DOHH2 (cell line): ENCODE measurements around the gene KIF3B.

Experiments used
- H3F3A ChIP-seq: fragments of 200-600 bp; sonication (generic), shearing (Covaris generic); 2 replicates; pipeline ENCODE4 v1.6.0; 2016; ENCODE audit warnings: antibody characterized with exemption, mild to moderate bottlenecking; ENCODE audit not compliant: control insufficient read depth, insufficient read depth
- H3K27ac ChIP-seq: fragments of 200-600 bp; sonication (generic); 2 replicates; pipeline ENCODE4 v1.5.1; 2014; ENCODE audit warnings: low read depth, mild to moderate bottlenecking, low read length, moderate library complexity
- H3K27me3 ChIP-seq: fragments of 200-600 bp; sonication (generic); 2 replicates; pipeline ENCODE4 v1.6.1; 2014; ENCODE audit warnings: mild to moderate bottlenecking, low read length, mixed read lengths; ENCODE audit not compliant: control insufficient read depth
- H3K36me3 ChIP-seq: fragments of 200-600 bp; sonication (generic); 2 replicates; pipeline ENCODE4 v1.6.1; 2014; ENCODE audit warnings: mild to moderate bottlenecking, low read length, moderate library complexity, mixed read lengths; ENCODE audit not compliant: control insufficient read depth
- H3K4me1 ChIP-seq: fragments of 200-600 bp; sonication (generic); 2 replicates; pipeline ENCODE4 v1.6.1; 2014; ENCODE audit warnings: mild to moderate bottlenecking, low read length, mixed read lengths; ENCODE audit not compliant: control insufficient read depth
- H3K4me2 ChIP-seq: fragments of 200-600 bp; sonication (generic); 2 replicates; pipeline ENCODE4 v1.6.0; 2014; ENCODE audit warnings: mild to moderate bottlenecking, low read length, moderate library complexity
- H3K4me3 ChIP-seq: fragments of 200-600 bp; sonication (generic); 2 replicates; pipeline ENCODE4 v1.5.1; 2014; ENCODE audit warnings: mild to moderate bottlenecking, low read length, mixed read lengths
- H3K79me2 ChIP-seq: fragments of 200-600 bp; sonication (generic); 2 replicates; pipeline ENCODE4 v1.6.1; 2014; ENCODE audit warnings: mild to moderate bottlenecking, low read length, mixed read lengths; ENCODE audit not compliant: control insufficient read depth
- H3K9me2 ChIP-seq: fragments of 200-600 bp; sonication (generic); replicated peaks from 2 replicates; pipeline ENCODE4 v1.6.1; 2014; ENCODE audit warnings: mild to moderate bottlenecking, low read length, mixed read lengths; ENCODE audit not compliant: control insufficient read depth
- H3K9me3 ChIP-seq: fragments of 200-600 bp; sonication (generic); 2 replicates; pipeline ENCODE4 v1.6.1; 2014; ENCODE audit warnings: antibody characterized with exemption, low read length, mixed read lengths; ENCODE audit not compliant: control insufficient read depth, insufficient read depth
- H4K20me1 ChIP-seq: fragments of 200-600 bp; sonication (generic); 2 replicates; pipeline ENCODE4 v1.6.0; 2014; ENCODE audit warnings: low read depth, mild to moderate bottlenecking, antibody characterized with exemption, low read length, moderate library complexity; ENCODE audit not compliant: control insufficient read depth, insufficient read depth
- CTCF ChIP-seq: fragments of 200-600 bp; sonication (generic); IDR thresholded peaks from one replicate; pipeline ENCODE4 v1.5.1; 2014; ENCODE audit warnings: antibody characterized with exemption, mild to moderate bottlenecking, low read depth, low read length; ENCODE audit not compliant: poor library complexity, severe bottlenecking
- EZH2phosphoT487 ChIP-seq: fragments of 200-600 bp; sonication (generic); IDR thresholded peaks from 2 replicates; pipeline ENCODE4 v1.6.1; 2017; ENCODE audit warnings: borderline replicate concordance, mild to moderate bottlenecking, antibody characterized with exemption, low read length, moderate library complexity, mixed read lengths

The KIF3B gene

GRCh38 chr20:32292548-32292947, 15.1 kb downstream of the KIF3B start:
- no peaks in the 10 kb centered on the region for H3K9me2 ChIP-seq
- no peak overlapping the region for H3K4me3 ChIP-seq
- H4K20me1 ChIP-seq: peaks cover 4% of the 10 kb centered on the region; the same call in 1 of the 2 replicates
- no peaks in the 10 kb centered on the region for H3K9me3 ChIP-seq
- no peak overlapping the region for H3K27ac ChIP-seq
- peaks cover 29% of the 10 kb centered on the region for H3K4me1 ChIP-seq
- no peak overlapping the region for H3K4me2 ChIP-seq
- peaks cover 10% of the 10 kb centered on the region; the same call in 1 of the 2 replicates for H3F3A ChIP-seq
- H3K36me3 ChIP-seq: peaks cover 14% of the 10 kb centered on the region
- H3K27me3 ChIP-seq: no peaks in the 10 kb centered on the region
- H3K79me2 ChIP-seq: peaks cover 88% of the 10 kb centered on the region
- TF ChIP-seq CTCF: no peak
- TF ChIP-seq EZH2phosphoT487: no peak

- Histone ChIP-seq H3K27me3 (no peaks in the 10 kb centered on the region), H3K79me2 (peaks cover 88% of the 10 kb centered on the region), H3K4me3 (no peak overlapping the region), H3K9me2 (no peaks in the 10 kb centered on the region), H3F3A (peaks cover 10% of the 10 kb centered on the region; the same call in 1 of the 2 replicates), H3K4me2 (no peak overlapping the region), H4K20me1 (peaks cover 4% of the 10 kb centered on the region; the same call in 1 of the 2 replicates), H3K27ac (no peak overlapping the region), H3K36me3 (peaks cover 6% of the 10 kb centered on the region), H3K4me1 (peaks cover 14% of the 10 kb centered on the region), H3K9me3 (no peaks in the 10 kb centered on the region)
- no peak for TF ChIP-seq EZH2phosphoT487
- no peak for TF ChIP-seq CTCF
Observed at GRCh38 chr20:32294071-32294470, 16.6 kb downstream of the KIF3B start.

- H3K4me2 ChIP-seq: no peak overlapping the region
- H3K27ac ChIP-seq: no peak overlapping the region
- TF ChIP-seq CTCF (no peak), EZH2phosphoT487 (no peak)
Observed at GRCh38 chr20:32296412-32296811, 19.0 kb downstream of the KIF3B start.

More at GRCh38 chr20:32296412-32296811, 19.0 kb downstream of the KIF3B start:
- no peaks in the 10 kb centered on the region for H3K9me3 ChIP-seq
- H3F3A ChIP-seq: 0 out of 2 replicates have a peak, but pooled peaks cover 8% of the 10 kb centered on the region
- H3K4me3 ChIP-seq: no peak overlapping the region
- H3K79me2 ChIP-seq: peaks cover 86% of the 10 kb centered on the region
- H3K36me3 ChIP-seq: no peaks in the 10 kb centered on the region
- H4K20me1 ChIP-seq: peaks cover 4% of the 10 kb centered on the region; the same call in 1 of the 2 replicates
- H3K4me1 ChIP-seq: 0 out of 2 replicates have a peak, but pooled peaks cover 5% of the 10 kb centered on the region
- no peaks in the 10 kb centered on the region for H3K9me2 ChIP-seq
- no peaks in the 10 kb centered on the region for H3K27me3 ChIP-seq
